ENCODE measurements around the gene HTRA2.

The HTRA2 gene

DNA sequence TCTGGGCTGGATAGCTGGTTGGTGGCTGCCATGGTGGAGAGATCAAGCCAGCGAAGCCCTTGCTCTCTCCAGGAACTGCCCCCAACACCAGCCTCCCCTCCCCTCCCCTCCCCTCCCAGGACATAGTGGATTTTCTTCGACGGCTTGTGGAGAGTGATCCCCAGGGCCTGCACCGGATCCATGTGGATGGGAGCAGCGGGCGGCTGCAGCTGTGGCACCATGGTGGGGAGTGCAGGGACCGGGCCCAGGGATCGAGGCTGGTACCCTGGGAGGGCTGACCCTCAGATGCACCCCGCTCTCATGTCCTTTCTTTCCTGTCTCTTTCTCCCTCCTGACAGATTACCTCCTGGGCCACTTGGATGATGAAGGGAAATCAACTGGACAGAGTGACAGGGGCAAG, 39.8 kb upstream of the HTRA2 start:
- H2AFZ ChIP-seq (ENCODE audit: low read depth): no peak overlapping the region
- H4K20me1 ChIP-seq (ENCODE audit: insufficient read depth): no peaks in the 10 kb centered on the region
- no peak overlapping the region for H3K4me2 ChIP-seq
- no peak overlapping the region for H3K9ac ChIP-seq
- no peaks in the 10 kb centered on the region for H3K4me1 ChIP-seq (ENCODE audit: low read depth, poor library complexity, severe bottlenecking)
- TF ChIP-seq, protein P1, sequence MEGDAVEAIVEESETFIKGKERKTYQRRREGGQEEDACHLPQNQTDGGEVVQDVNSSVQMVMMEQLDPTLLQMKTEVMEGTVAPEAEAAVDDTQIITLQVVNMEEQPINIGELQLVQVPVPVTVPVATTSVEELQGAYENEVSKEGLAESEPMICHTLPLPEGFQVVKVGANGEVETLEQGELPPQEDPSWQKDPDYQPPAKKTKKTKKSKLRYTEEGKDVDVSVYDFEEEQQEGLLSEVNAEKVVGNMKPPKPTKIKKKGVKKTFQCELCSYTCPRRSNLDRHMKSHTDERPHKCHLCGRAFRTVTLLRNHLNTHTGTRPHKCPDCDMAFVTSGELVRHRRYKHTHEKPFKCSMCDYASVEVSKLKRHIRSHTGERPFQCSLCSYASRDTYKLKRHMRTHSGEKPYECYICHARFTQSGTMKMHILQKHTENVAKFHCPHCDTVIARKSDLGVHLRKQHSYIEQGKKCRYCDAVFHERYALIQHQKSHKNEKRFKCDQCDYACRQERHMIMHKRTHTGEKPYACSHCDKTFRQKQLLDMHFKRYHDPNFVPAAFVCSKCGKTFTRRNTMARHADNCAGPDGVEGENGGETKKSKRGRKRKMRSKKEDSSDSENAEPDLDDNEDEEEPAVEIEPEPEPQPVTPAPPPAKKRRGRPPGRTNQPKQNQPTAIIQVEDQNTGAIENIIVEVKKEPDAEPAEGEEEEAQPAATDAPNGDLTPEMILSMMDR (conservative IDR thresholded peaks at IDR 0.05; ENCODE audit: low read depth, low read length): no peak
- no peaks in the 10 kb centered on the region for H3K27me3 ChIP-seq (ENCODE audit: insufficient read depth, low read depth)
- no peaks in the 10 kb centered on the region; the same call in 1 of the 2 replicates for H3K79me2 ChIP-seq (ENCODE audit: insufficient read depth, low read depth)
- no peak overlapping the region for H3K27ac ChIP-seq
- no peak overlapping the region for H3K4me3 ChIP-seq (IDR thresholded peaks at IDR 0.05; ENCODE audit: insufficient read depth, low read depth, low read length)
- no peaks in the 10 kb centered on the region for H3K36me3 ChIP-seq (ENCODE audit: insufficient read depth)

DNA sequence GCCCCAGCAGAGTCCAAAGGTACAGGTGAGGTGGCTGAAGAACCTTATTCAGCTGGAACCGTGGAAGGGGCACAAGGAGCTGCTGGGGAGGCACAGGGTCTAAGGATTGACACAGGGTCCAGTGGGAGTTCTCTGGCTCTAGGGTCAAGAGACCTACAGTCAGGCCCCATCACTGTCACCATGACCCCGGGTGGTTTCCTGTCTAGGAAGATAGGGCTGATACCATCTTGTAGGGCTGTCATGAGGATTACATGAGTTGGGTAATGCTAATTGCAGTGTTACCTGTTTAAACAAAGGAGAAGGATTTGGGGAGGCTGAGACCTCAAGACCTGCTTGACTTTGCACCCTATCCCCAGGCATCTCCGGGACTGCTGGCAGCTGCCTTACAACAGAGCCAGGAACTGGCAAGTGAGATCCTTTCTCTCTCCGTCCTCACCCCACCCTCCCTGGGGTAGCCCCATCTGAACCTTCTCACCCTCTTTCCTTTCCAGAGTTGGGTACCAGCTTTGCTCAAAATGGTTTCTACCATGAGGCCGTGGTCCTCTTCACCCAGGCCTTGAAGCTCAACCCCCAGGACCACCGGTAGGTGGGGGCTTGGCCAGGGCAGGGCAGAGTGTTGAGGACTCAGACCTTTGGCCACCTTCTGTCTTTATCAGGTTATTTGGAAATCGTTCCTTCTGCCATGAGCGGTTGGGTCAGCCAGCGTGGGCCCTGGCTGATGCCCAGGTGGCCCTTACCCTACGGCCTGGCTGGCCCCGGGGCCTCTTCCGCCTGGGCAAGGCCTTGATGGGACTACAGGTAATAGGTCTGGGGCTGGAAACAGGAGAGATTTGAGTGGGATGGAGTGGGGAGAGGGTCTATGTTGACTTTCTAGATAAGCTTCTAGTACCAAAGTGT, 37.8 kb upstream of the HTRA2 start:
- no peak overlapping the region for H3K9ac ChIP-seq
- H3K27me3 ChIP-seq (ENCODE audit: insufficient read depth, low read depth): no peaks in the 10 kb centered on the region

DNA sequence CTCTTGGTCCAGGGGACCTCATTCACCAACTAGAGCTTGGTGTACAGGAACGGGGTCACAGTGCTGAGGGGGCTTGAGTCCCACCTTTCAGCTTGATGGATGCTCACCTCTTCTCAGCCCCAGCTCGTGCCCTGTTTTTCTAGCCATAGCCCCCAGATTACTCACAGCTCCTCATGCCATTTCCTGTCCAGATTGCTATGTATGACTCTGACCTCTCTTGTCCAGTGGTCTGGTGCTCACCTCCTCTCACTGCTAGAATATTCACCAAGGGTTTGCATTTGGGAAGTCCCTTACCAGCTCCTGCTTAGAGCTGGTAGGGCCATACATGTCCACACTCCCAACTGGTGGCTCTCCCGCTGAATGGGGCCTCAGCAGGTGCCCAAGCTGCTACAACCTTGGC, 36.2 kb upstream of the HTRA2 start:
- Histone ChIP-seq H3K27ac (no peak overlapping the region), H2AFZ (ENCODE audit: low read depth) (no peak overlapping the region), H3K9ac (no peak overlapping the region), H3K79me2 (ENCODE audit: insufficient read depth, low read depth) (no peaks in the 10 kb centered on the region), H3K36me3 (ENCODE audit: insufficient read depth) (no peaks in the 10 kb centered on the region), H3K4me1 (ENCODE audit: low read depth, poor library complexity, severe bottlenecking) (no peaks in the 10 kb centered on the region), H3K27me3 (ENCODE audit: insufficient read depth, low read depth) (no peaks in the 10 kb centered on the region), H3K4me3 (IDR thresholded peaks at IDR 0.05; ENCODE audit: insufficient read depth, low read depth, low read length) (no peak overlapping the region), H4K20me1 (ENCODE audit: insufficient read depth) (no peaks in the 10 kb centered on the region), H3K4me2 (no peak overlapping the region)
- TF ChIP-seq, protein P1 (conservative IDR thresholded peaks at IDR 0.05; ENCODE audit: low read depth, low read length): no peak

More for the DNA sequence above, 37.8 kb upstream of the HTRA2 start:
- Histone ChIP-seq H3K79me2 (ENCODE audit: insufficient read depth, low read depth) (no peaks in the 10 kb centered on the region), H3K4me3 (IDR thresholded peaks at IDR 0.05; ENCODE audit: insufficient read depth, low read depth, low read length) (no peak overlapping the region), H3K27ac (no peak overlapping the region), H3K4me2 (no peak overlapping the region), H3K4me1 (ENCODE audit: low read depth, poor library complexity, severe bottlenecking) (no peaks in the 10 kb centered on the region), H4K20me1 (ENCODE audit: insufficient read depth) (no peaks in the 10 kb centered on the region), H3K36me3 (ENCODE audit: insufficient read depth) (no peaks in the 10 kb centered on the region), H2AFZ (ENCODE audit: low read depth) (no peak overlapping the region)
- TF ChIP-seq, protein P1 (conservative IDR thresholded peaks at IDR 0.05; ENCODE audit: low read depth, low read length): no peak

DNA sequence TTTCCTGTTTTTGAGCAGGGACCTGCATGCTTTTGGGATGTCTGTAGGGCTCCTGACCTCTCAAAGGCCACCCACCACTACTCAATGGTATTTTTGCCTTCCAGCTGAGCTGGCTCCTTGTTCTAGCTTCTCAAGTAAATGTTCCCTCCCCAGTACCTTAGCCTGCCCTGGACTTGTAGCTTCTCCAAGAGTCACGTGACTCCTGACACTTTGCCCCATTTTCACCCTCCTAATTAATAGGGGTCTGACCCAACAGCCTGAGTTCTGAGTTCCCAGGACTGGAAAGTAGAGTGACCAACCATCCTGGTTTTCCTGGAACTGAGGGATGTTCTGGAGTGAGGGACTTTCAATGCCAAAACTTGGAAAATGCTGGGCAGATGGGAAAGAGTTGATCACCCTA, 34.3 kb upstream of the HTRA2 start:
- Histone ChIP-seq H3K27ac (no peak overlapping the region), H3K79me2 (ENCODE audit: insufficient read depth, low read depth) (no peaks in the 10 kb centered on the region), H3K4me2 (no peak overlapping the region), H4K20me1 (ENCODE audit: insufficient read depth) (no peaks in the 10 kb centered on the region), H2AFZ (ENCODE audit: low read depth) (no peak overlapping the region), H3K4me3 (IDR thresholded peaks at IDR 0.05; ENCODE audit: insufficient read depth, low read depth, low read length) (no peak overlapping the region), H3K9ac (no peak overlapping the region), H3K27me3 (ENCODE audit: insufficient read depth, low read depth) (no peaks in the 10 kb centered on the region), H3K4me1 (ENCODE audit: low read depth, poor library complexity, severe bottlenecking) (no peaks in the 10 kb centered on the region), H3K36me3 (ENCODE audit: insufficient read depth) (no peaks in the 10 kb centered on the region)
- TF ChIP-seq, protein P1 (conservative IDR thresholded peaks at IDR 0.05; ENCODE audit: low read depth, low read length): no peak
